PC-9 (cell line): ENCODE results near the gene STRN3.

ENCODE experiments used
- CTCF ChIP-seq: fragments of 200-600 bp; sonication (generic); conservative IDR thresholded peaks from 2 replicates; pipeline ENCODE4 v1.6.1; 2017; ENCODE audit warnings: mixed run types, antibody characterized with exemption, mild to moderate bottlenecking, moderate library complexity
- EZH2 ChIP-seq: fragments of 200-600 bp; sonication (generic); IDR thresholded peaks from 2 replicates; pipeline ENCODE4 v1.8.0; 2017; ENCODE audit warnings: antibody characterized with exemption, low read depth

- TF ChIP-seq EZH2, result no peak
- no peak for TF ChIP-seq CTCF
Observed at GRCh38 chr14:31037709-31038221, 11.6 kb upstream of the STRN3 start.
